ENCODE data around the gene ATF4.
A peak's percentile ranks its signal among the peaks of the same experiment; 100 is the strongest.

Gene ATF4

GRCh38 chr22:39556970-39557841, 36.8 kb downstream of the ATF4 start:
- peak; percentile 21 to 46 for DNase-seq (ENCODE audit: low read depth in 1 of 2, low spot score in 1 of 2)

GRCh38 chr22:39558254-39558727, 37.9 kb downstream of the ATF4 start:
- DNase-seq (ENCODE audit: low read depth in 1 of 2, low spot score in 1 of 2) = no peak

- no peak for DNase-seq (ENCODE audit: low read depth in 1 of 2, low spot score in 1 of 2)
Measured at GRCh38 chr22:39558950-39559349, 38.6 kb downstream of the ATF4 start.

- no peak for DNase-seq (ENCODE audit: low read depth in 1 of 2, low spot score in 1 of 2)
Measured at GRCh38 chr22:39559456-39560105, 39.2 kb downstream of the ATF4 start.

- DNase-seq (ENCODE audit: low read depth in 1 of 2, low spot score in 1 of 2) = no peak
Measured at GRCh38 chr22:39560127-39560526, 39.8 kb downstream of the ATF4 start.

GRCh38 chr22:39562839-39563489, 42.6 kb downstream of the ATF4 start:
- no peak for DNase-seq (ENCODE audit: low read depth in 1 of 2, low spot score in 1 of 2)

GRCh38 chr22:39563571-39564428, 43.4 kb downstream of the ATF4 start:
- no peak for DNase-seq (ENCODE audit: low read depth in 1 of 2, low spot score in 1 of 2)

GRCh38 chr22:39565414-39565944, 45.1 kb downstream of the ATF4 start:
- DNase-seq (ENCODE audit: low read depth in 1 of 2, low spot score in 1 of 2) = no peak

- peak; percentile 7 to 18 for DNase-seq (ENCODE audit: low read depth in 1 of 2, low spot score in 1 of 2)
Measured at GRCh38 chr22:39567135-39567946, 47.0 kb downstream of the ATF4 start.

- DNase-seq (ENCODE audit: low read depth in 1 of 2, low spot score in 1 of 2) = no peak
Measured at GRCh38 chr22:39568278-39568981, 48.1 kb downstream of the ATF4 start.

- no peak for DNase-seq (ENCODE audit: low read depth in 1 of 2, low spot score in 1 of 2)
Measured at GRCh38 chr22:39569066-39569465, 48.7 kb downstream of the ATF4 start.

GRCh38 chr22:39570226-39570625, 49.9 kb downstream of the ATF4 start:
- DNase-seq (ENCODE audit: low read depth in 1 of 2, low spot score in 1 of 2) = no peak

GRCh38 chr22:39570665-39571064, 50.3 kb downstream of the ATF4 start, which contains the start of gene CACNA1I:
Gene CACNA1I, plus strand, starts transcription at chr22:39570753. Its CDS starts 0 bp downstream, at chr22:39570753.
- DNase-seq (ENCODE audit: low read depth in 1 of 2, low spot score in 1 of 2) = no peak

GRCh38 chr22:39571538-39571937, 51.2 kb downstream of the ATF4 start:
- no peak for DNase-seq (ENCODE audit: low read depth in 1 of 2, low spot score in 1 of 2)

All from stimulated activated CD4-positive, alpha-beta T cell treated with anti-CD3 and anti-CD28 coated beads, Interleukin-15, amount 100 ng/mL, for 1 hour (primary cell).